Thyroid gland (tissue), 4 donors: ENCODE measurements around the gene RAMAC.

Experiments
- CTCF ChIP-seq, 6 experiments: fragments of 200-600 bp in 3 of 6; fragments of 450-650 bp in 3 of 6; sonication (generic) in 3 of 6; IDR thresholded peaks; one replicate each; pipeline ENCODE4 v1.5.1; 2016 to 2019; ENCODE audit warnings: antibody characterized with exemption in 6 of 6, mild to moderate bottlenecking in 2 of 6, inconsistent platforms in 1 of 6, moderate library complexity in 1 of 6
- POLR2A ChIP-seq, 2 donors: fragments of 450-650 bp; IDR thresholded peaks; one replicate each; pipeline ENCODE4 v1.6.1; 2017; ENCODE audit warnings: antibody characterized with exemption in 2 of 2, mild to moderate bottlenecking in 2 of 2, moderate library complexity in 1 of 2

GRCh38 chr15:83012076-83012426, 26.0 kb downstream of the RAMAC start:
- TF ChIP-seq POLR2A (IDR thresholded peaks at IDR 0.05), result no peak
- TF ChIP-seq CTCF (IDR thresholded peaks at IDR 0.05), result no peak
